WI38 (cell line): Measurements from ENCODE around the gene ZNF587B.
"Not testable (repeated sequence)": the region's sequence is repeated elsewhere in the genome, so short reads cannot be mapped to it uniquely, and the experiment has no call there.

Experiments
- H3K4me3 ChIP-seq: 2 replicates; pipeline ENCODE4 v1.5.1; 2011; ENCODE audit warnings: low read depth, mild to moderate bottlenecking, control low read depth, low read length
- TF ChIP-seq, protein P1 (sequence below): IDR thresholded peaks from 2 replicates; pipeline ENCODE4 v1.5.1; 2012; ENCODE audit warnings: low read depth, mild to moderate bottlenecking, control low read depth, low read length

Gene ZNF587B

DNA sequence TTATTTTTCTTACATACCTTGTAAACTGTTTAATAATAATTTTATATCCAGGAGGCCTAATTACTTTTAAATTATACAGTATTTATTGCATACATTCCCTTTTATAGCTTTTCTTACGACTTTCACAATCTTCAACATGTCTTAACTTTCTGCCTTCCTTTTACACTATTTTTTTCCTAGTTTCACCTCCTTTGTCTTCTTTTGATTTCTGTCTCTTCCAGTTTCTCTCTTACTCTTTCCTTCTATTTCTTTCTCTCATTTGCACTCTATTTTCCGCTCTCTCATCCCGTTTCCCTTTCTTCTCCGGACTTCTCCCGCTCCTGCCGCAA is 26.9 kb upstream of the ZNF587B start:
- H3K4me3 ChIP-seq, result peak overlapping the region; percentile 73
- TF ChIP-seq, protein P1, sequence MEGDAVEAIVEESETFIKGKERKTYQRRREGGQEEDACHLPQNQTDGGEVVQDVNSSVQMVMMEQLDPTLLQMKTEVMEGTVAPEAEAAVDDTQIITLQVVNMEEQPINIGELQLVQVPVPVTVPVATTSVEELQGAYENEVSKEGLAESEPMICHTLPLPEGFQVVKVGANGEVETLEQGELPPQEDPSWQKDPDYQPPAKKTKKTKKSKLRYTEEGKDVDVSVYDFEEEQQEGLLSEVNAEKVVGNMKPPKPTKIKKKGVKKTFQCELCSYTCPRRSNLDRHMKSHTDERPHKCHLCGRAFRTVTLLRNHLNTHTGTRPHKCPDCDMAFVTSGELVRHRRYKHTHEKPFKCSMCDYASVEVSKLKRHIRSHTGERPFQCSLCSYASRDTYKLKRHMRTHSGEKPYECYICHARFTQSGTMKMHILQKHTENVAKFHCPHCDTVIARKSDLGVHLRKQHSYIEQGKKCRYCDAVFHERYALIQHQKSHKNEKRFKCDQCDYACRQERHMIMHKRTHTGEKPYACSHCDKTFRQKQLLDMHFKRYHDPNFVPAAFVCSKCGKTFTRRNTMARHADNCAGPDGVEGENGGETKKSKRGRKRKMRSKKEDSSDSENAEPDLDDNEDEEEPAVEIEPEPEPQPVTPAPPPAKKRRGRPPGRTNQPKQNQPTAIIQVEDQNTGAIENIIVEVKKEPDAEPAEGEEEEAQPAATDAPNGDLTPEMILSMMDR, result no peak

DNA sequence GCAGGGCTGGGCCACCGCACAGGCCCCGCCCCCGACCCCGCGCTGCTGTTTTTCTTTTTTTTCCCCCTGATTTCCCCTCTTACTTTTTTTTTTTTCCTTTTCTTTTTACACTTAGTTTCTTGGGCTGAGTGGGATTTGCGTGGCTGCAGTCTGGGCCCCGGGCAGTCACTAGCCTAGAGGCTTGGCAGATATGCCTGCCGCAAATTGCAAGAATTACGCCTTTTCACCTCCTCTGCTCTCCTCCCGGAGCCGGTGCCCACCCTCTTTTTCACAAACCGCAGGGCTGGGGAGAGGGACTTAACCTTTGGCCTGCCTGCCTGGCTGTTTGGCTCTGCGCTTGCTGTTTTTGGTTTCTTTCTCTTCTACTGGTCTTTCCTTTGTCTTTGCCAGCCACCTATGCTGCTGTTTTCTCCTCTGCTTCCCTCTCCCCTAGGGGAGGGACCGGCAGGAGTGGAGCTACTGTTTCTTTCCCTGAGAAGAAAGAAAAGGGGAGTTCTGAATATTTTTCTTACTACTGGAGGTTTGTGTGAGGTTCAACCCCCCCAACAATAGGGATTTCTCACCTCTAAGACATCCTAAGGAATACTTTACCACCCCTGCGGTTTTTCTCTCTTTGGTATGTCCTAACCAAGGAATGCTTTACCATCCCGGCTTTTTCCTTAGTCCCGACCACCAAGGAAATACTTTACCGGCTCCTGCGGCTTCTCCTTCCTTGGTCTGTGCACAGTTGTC is 26.3 kb upstream of the ZNF587B start:
- TF ChIP-seq, protein P1, result no peak

DNA sequence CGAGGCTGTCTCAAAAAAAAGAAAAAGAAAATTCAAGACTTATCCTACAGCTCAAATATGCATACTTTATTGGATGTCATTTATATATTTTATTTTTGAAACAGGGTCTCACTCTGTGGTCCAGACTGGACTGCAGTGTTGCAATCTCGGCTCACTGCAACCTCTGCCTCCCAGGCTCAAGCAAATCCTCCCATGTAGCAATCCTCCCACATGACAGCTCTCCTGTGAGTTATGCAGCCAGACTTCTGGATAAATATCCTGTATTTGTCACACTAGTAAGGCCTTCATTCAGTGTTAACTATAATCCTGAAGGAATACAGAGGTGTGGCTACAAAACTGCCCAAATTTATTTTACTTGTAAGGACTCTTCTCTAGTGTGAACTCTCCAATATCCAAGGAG is 22.6 kb upstream of the ZNF587B start:
- TF ChIP-seq, protein P1, result no peak
- H3K4me3 ChIP-seq, result no peak overlapping the region

More for the DNA sequence above, 26.3 kb upstream of the ZNF587B start:
- peak overlapping the region; percentile 73 for H3K4me3 ChIP-seq

DNA sequence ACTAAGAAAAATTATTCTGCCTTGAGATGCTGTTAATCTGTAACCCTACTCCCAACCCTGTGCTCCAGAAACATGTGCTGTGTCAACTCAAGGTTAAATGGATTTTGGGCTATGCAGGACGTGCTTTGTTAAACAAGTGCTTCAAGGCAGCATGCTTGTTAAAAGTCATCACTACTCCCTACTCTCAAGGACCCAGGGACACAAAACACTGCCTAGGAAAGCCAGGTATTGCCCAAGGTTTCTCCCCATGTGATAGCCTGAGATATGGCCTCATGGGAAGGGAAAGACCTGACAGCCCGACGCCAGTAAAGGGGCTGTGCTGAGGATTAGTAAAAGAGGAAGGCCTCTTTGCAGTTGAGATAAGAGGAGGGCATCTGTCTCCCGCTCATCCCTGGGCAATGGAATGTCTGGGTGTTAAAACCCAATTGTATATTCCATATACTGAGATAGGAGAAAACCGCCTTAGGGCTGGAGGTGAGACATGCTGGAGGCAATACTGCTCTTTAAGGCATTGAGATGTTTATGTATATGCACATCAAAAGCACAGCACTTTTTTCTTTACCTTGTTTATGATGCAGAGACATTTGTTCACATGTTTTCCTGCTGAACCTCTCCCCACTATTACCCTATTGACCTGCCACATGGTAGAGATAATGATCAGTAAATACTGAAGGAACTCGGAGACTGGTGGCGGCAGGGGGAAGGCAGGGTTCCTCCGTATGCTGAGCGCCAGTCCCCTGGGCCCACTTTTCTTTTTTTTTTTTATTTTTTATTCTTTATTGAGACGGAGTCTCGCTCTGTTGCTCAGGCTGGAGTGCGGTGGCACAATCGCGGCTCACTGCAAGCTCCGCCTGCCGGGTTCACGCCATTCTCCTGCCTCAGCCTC is 19.4 kb upstream of the ZNF587B start:
- not testable (repeated sequence) for H3K4me3 ChIP-seq

DNA sequence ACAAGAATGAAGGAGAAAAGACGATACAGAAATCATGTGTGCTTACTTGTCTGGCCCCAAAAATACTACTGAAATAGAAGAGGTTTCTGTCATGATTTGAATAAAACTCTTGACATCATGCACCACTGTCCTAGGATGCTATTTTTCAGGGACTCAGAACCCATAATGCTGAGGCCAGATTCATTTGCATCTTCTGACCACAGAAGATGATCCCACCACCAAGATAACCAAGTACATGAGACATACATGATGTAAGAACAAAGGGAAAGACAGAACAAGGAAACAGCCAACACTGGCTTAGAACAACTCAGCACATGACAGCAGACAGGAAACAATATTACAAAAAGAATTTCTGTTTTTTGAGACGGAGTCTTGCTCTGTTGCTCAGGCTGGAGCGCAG is 17.9 kb upstream of the ZNF587B start:
- TF ChIP-seq, protein P1, result no peak
- H3K4me3 ChIP-seq, result no peak overlapping the region

DNA sequence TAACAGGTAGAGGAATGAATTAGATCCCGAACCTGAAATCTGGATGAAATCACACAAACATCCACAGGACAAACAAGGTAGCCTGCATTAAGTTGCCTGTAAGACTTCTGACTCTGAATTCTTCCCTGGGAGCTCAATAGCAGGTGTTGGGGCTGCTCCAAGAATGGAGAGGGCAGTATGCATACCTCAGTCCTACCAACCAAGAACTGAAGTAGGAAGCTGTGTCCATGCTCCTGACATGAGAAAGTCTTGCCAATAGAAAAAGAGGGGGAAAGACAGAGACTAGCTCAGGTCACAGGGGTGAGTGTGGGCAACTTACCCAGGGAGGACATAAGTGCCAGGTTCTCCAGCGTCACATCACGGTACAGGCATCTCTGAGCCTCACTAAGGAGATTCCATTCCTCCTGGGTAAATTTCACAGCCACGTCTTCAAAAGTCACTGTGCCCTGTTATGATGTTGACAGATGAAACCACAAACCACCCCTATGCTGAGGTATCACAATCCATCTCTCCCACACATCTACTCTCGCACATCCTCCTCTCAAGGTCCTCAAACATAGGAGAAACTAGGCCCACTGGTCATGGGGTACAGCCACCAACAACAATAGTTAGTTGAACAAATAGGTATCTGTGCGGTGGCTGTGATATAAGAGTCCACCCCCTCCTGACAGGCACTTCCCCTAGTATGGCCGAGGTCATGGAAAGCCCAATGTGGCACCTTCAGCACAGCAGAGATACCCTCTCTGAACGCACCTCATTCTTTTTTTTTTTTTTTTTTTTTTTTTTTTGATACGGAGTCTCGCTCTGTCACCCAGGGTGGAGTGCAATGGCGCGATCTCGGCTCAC is 16.9 kb upstream of the ZNF587B start:
- not testable (repeated sequence) for H3K4me3 ChIP-seq

DNA sequence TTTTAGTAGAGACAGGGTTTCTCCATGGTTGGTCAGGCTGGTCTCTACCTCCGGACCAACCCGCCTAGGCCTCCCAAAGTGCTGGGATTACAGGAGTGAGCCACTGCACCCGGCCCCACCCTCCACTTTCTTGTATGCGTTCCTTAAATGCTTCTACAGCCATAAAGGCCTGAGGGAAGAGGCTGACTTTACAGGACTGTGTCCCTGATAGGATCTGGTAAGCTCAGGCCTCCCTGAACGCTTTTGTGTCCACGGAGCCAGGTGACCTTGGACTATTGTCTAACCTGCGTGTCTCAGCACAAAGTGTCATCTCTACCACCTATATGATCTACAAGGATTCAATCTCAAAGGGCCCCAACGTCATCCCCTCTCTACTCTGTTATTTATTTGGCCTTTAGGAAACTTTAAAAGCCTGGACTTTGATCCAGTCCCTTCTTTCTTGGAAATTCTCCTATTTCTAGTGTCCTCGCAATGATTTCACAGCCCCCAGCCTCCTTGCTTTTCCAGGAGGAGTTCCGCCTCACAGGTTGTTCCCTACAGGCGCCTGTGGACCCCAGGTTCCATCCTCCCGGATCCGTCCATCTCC is 16.1 kb upstream of the ZNF587B start:
- TF ChIP-seq, protein P1, result no peak
- peak overlapping the region; percentile 91 for H3K4me3 ChIP-seq
